GM12892 (cell line): ENCODE measurements around the gene MTSS2.

Experiments
- POLR2A ChIP-seq: IDR thresholded peaks from 2 replicates; pipeline ENCODE4 v1.6.1; 2011; ENCODE audit warnings: low read depth, low read length, control low read depth
- POLR2AphosphoS5 ChIP-seq: IDR thresholded peaks from 2 replicates; pipeline ENCODE4 v1.6.1; 2011; ENCODE audit warnings: low read depth, low read length, control low read depth
- TAF1 ChIP-seq: IDR thresholded peaks from 2 replicates; pipeline ENCODE4 v1.6.1; 2011; ENCODE audit warnings: low read depth, mild to moderate bottlenecking, control low read depth, low read length, borderline replicate concordance

DNA sequence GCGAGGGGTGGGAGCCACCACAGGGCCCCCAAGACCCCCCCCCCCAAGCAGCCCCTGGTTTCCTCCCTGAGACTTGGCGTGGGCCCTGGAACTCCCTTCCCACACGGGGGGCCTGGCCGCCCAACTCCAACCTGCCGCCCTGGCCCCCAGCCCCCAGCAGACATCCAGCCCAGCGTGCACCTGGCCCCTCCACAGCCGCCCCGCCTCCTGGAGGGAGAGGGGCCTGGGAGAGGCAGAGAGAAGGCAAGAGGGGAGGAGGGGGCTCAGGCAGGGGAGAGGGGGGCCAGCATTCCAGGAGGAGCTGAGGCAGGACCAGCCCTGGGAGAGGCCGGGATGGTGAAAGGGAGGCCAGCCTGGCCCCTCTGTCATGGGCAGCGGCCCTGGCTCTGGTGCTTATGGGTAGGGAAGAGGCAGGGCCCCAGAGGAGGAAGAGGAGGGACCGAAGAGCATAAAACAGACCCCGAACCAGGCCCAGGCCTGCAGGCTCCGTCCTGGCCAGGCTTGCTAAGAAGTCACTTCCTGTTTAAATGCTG lies 22.8 kb downstream of the MTSS2 start:
- TF ChIP-seq POLR2AphosphoS5, result no peak
- TF ChIP-seq POLR2A, result no peak
- TF ChIP-seq TAF1, result no peak
